PFSK-1 (cell line): ENCODE results near the gene SGCA.

Source experiments
- FOXP2 ChIP-seq: optimal IDR thresholded peaks from 2 replicates; pipeline ENCODE3; 2011; ENCODE audit warnings: borderline replicate concordance, control low read depth, inconsistent platforms; ENCODE audit not compliant: insufficient read depth; ENCODE audit errors: extremely low read length, extremely low read depth
- POLR2AphosphoS5 ChIP-seq: IDR thresholded peaks from 2 replicates; pipeline ENCODE4 v1.6.1; 2012; ENCODE audit warnings: low read depth, mild to moderate bottlenecking, control low read depth, low read length, moderate library complexity
- REST ChIP-seq, 2 experiments: IDR thresholded peaks; 2 replicates each; pipeline versions ENCODE4 v1.6.1 to v1.8.0; 2011 to 2012; ENCODE audit warnings: low read depth in 2 of 2, low read length in 2 of 2, control low read depth in 1 of 2, inconsistent platforms in 1 of 2, mild to moderate bottlenecking in 1 of 2, moderate library complexity in 1 of 2; ENCODE audit not compliant: insufficient read depth in 1 of 2
- SIN3A ChIP-seq: IDR thresholded peaks from 2 replicates; pipeline ENCODE4 v1.6.1; 2012; ENCODE audit warnings: mild to moderate bottlenecking, low read length, moderate library complexity, borderline replicate concordance; ENCODE audit not compliant: insufficient read depth

GRCh38 chr17:50218771-50219315, 53.0 kb downstream of the SGCA start:
- TF ChIP-seq POLR2AphosphoS5, result no peak
- no peak for TF ChIP-seq REST (IDR thresholded peaks at IDR 0.05; ENCODE audit: insufficient read depth in 1 of 2, low read depth in 2 of 2, low read length in 2 of 2)
- no peak for TF ChIP-seq FOXP2
- TF ChIP-seq SIN3A, result no peak
